ENCODE measurements around the gene DMRTA2.

DNA sequence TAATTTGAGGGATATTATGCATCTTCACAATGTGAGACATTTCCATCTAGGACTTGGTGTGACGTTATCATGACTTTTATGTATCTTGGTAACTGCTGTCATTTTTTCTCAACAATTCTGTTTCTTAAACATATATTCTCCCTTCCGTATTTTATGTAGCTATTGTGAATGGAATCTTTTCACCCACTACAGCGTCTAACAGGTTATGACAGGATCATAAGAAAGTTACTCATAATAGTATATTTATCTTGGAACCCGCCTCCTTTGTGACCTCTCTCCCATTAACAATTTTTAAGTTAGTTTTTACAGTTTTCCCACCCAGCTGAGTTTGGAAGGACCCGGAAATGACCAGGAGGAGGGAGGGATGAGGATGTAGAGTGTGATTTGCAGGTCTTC is 6.8 kb upstream of the DMRTA2 start:
- TF ChIP-seq BRCA1 (IDR thresholded peaks at IDR 0.05; ENCODE audit: low read depth, low read length): no peak
- TF ChIP-seq, protein P1, sequence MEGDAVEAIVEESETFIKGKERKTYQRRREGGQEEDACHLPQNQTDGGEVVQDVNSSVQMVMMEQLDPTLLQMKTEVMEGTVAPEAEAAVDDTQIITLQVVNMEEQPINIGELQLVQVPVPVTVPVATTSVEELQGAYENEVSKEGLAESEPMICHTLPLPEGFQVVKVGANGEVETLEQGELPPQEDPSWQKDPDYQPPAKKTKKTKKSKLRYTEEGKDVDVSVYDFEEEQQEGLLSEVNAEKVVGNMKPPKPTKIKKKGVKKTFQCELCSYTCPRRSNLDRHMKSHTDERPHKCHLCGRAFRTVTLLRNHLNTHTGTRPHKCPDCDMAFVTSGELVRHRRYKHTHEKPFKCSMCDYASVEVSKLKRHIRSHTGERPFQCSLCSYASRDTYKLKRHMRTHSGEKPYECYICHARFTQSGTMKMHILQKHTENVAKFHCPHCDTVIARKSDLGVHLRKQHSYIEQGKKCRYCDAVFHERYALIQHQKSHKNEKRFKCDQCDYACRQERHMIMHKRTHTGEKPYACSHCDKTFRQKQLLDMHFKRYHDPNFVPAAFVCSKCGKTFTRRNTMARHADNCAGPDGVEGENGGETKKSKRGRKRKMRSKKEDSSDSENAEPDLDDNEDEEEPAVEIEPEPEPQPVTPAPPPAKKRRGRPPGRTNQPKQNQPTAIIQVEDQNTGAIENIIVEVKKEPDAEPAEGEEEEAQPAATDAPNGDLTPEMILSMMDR (IDR thresholded peaks at IDR 0.05; ENCODE audit: control extremely low read depth in 1 of 3, insufficient read depth in 1 of 3, low read depth in 1 of 3, low read length in 3 of 3): no peak

Measured in H1 (cell line).